Mesenchymal stem cell (in vitro differentiated cells and primary cell): ENCODE measurements around the gene MRPS34.

Experiments
- DNase-seq: peaks from one replicate; pipeline ENCODE4 v3.0.0-alpha.2; 2013
- H2AFZ ChIP-seq: one replicate; pipeline ENCODE4 v1.6.1; 2013; ENCODE audit warnings: low read depth, mild to moderate bottlenecking, control low read depth, inconsistent platforms, low read length, moderate library complexity
- H2AK5ac ChIP-seq: 2 replicates; pipeline ENCODE4 v1.6.1; 2013; ENCODE audit warnings: low read length, moderate library complexity, mild to moderate bottlenecking, inconsistent platforms; ENCODE audit not compliant: severe bottlenecking
- H2BK120ac ChIP-seq: one replicate; pipeline ENCODE4 v1.6.1; 2013; ENCODE audit warnings: low read depth, mild to moderate bottlenecking, inconsistent platforms, low read length, moderate library complexity
- H2BK12ac ChIP-seq, 2 experiments: one replicate each; pipeline ENCODE4 v1.6.1; 2013; ENCODE audit warnings: inconsistent platforms in 2 of 2, low read length in 2 of 2, mild to moderate bottlenecking in 2 of 2, moderate library complexity in 2 of 2, control low read depth in 1 of 2
- H2BK15ac ChIP-seq: one replicate; pipeline ENCODE4 v1.6.1; 2013; ENCODE audit warnings: mild to moderate bottlenecking, low read depth, inconsistent platforms; ENCODE audit not compliant: poor library complexity, severe bottlenecking
- H2BK5ac ChIP-seq: 2 replicates; pipeline ENCODE4 v1.6.1; 2013; ENCODE audit warnings: low read depth, mild to moderate bottlenecking, low read length, control low read depth, inconsistent platforms; ENCODE audit not compliant: poor library complexity, severe bottlenecking
- H3K14ac ChIP-seq, 2 experiments: one replicate each; pipeline ENCODE4 v1.6.1; 2013; ENCODE audit warnings: inconsistent platforms in 2 of 2, low read length in 2 of 2, control low read depth in 1 of 2, mild to moderate bottlenecking in 1 of 2, moderate library complexity in 1 of 2
- H3K18ac ChIP-seq, 2 experiments: one replicate each; pipeline ENCODE4 v1.6.1; 2013; ENCODE audit warnings: inconsistent platforms in 2 of 2, low read length in 2 of 2, control low read depth in 1 of 2, low read depth in 1 of 2, mild to moderate bottlenecking in 1 of 2
- H3K23ac ChIP-seq, 2 experiments: one replicate each; pipeline ENCODE4 v1.6.1; 2013; ENCODE audit warnings: inconsistent platforms in 2 of 2, low read length in 2 of 2, mild to moderate bottlenecking in 2 of 2, moderate library complexity in 2 of 2, control low read depth in 1 of 2
- H3K27ac ChIP-seq: 2 replicates; pipeline ENCODE4 v1.5.1; 2013; ENCODE audit warnings: mild to moderate bottlenecking, moderate library complexity, low read length, control low read depth, inconsistent platforms; ENCODE audit not compliant: poor library complexity, severe bottlenecking
- H3K27me3 ChIP-seq, 2 experiments: 2 replicates each; pipeline versions ENCODE4 v1.6.1 to v1.7.0; 2013; ENCODE audit warnings: low read length in 2 of 2, mild to moderate bottlenecking in 2 of 2, moderate library complexity in 2 of 2, control low read depth in 1 of 2, inconsistent platforms in 1 of 2; ENCODE audit not compliant: control insufficient read depth in 1 of 2, insufficient read depth in 1 of 2
- H3K36me3 ChIP-seq, 2 experiments: 2 replicates each; pipeline versions ENCODE4 v1.6.1 to v1.7.0; 2013; ENCODE audit warnings: low read length in 2 of 2, control low read depth in 1 of 2, inconsistent platforms in 1 of 2, low read depth in 1 of 2, mild to moderate bottlenecking in 1 of 2; ENCODE audit not compliant: insufficient read depth in 2 of 2, control insufficient read depth in 1 of 2
- H3K4ac ChIP-seq, 2 experiments: one replicate each; pipeline ENCODE4 v1.6.1; 2013; ENCODE audit warnings: inconsistent platforms in 2 of 2, low read length in 2 of 2, mild to moderate bottlenecking in 2 of 2, moderate library complexity in 2 of 2, control low read depth in 1 of 2, low read depth in 1 of 2
- H3K4me1 ChIP-seq: 2 replicates; pipeline ENCODE4 v1.6.1; 2013; ENCODE audit warnings: low read depth, low read length, control low read depth; ENCODE audit not compliant: control insufficient read depth, insufficient read depth
- H3K4me2 ChIP-seq: 2 replicates; pipeline ENCODE4 v1.6.1; 2013; ENCODE audit warnings: low read length, mild to moderate bottlenecking, inconsistent platforms; ENCODE audit not compliant: poor library complexity, severe bottlenecking
- H3K4me3 ChIP-seq, 2 experiments: 2 replicates each; pipeline versions ENCODE4 v1.5.1 to v1.7.0; 2013; ENCODE audit warnings: low read length in 2 of 2, mild to moderate bottlenecking in 2 of 2, control low read depth in 1 of 2, low read depth in 1 of 2; ENCODE audit not compliant: insufficient read depth in 1 of 2
- H3K79me1 ChIP-seq: replicated peaks from 2 replicates; pipeline ENCODE4 v1.6.1; 2013; ENCODE audit warnings: mild to moderate bottlenecking, control low read depth, low read length, inconsistent platforms; ENCODE audit not compliant: poor library complexity, severe bottlenecking
- H3K9ac ChIP-seq: 2 replicates; pipeline ENCODE4 v1.7.0; 2013; ENCODE audit warnings: mild to moderate bottlenecking, low read length, moderate library complexity
- H3K9me3 ChIP-seq: 2 replicates; pipeline ENCODE4 v1.7.0; 2013; ENCODE audit warnings: mild to moderate bottlenecking, low read length; ENCODE audit not compliant: control insufficient read depth
- H4K8ac ChIP-seq: one replicate; pipeline ENCODE4 v1.6.1; 2013; ENCODE audit warnings: inconsistent platforms, mild to moderate bottlenecking, low read length, moderate library complexity
- H4K91ac ChIP-seq: one replicate; pipeline ENCODE4 v1.6.1; 2013; ENCODE audit warnings: mild to moderate bottlenecking, low read length, inconsistent platforms
- WGBS: methylation state at CpG from one replicate; pipeline ENCODE4 v1.1.7; 2013; ENCODE audit warnings: mixed read lengths; 5-methylcytosine and 5-hydroxymethylcytosine counted together

Gene MRPS34

GRCh38 chr16:1752853-1753252, 20.1 kb downstream of the MRPS34 start:
- H2AFZ ChIP-seq: no peak overlapping the region
- H3K18ac ChIP-seq: no peak overlapping the region
- H3K4me3 ChIP-seq: no peak overlapping the region
- no peak overlapping the region for H3K14ac ChIP-seq
- H2BK120ac ChIP-seq: no peak overlapping the region
- peaks cover 45% of the 10 kb centered on the region for H3K79me1 ChIP-seq
- no peaks in the 10 kb centered on the region for H3K4me1 ChIP-seq
- peaks cover 70 to 75% of the 10 kb centered on the region in 2 experiments for H3K36me3 ChIP-seq
- H2BK5ac ChIP-seq: no peak overlapping the region
- H3K27ac ChIP-seq: no peak overlapping the region
- no peak overlapping the region for H2BK12ac ChIP-seq
- H3K4me2 ChIP-seq: no peak overlapping the region
- H3K27me3 ChIP-seq: no peaks in the 10 kb centered on the region
- H3K9me3 ChIP-seq: no peaks in the 10 kb centered on the region
- H2AK5ac ChIP-seq: no peak overlapping the region
- no peak overlapping the region for H3K9ac ChIP-seq
- DNase-seq: no peak
- H3K23ac ChIP-seq: no peak overlapping the region
- H4K91ac ChIP-seq: no peak overlapping the region
- H2BK15ac ChIP-seq: no peak overlapping the region
- H3K4ac ChIP-seq: no peak overlapping the region
- H4K8ac ChIP-seq: no peak overlapping the region
- WGBS: 98% methylated on average over 14 of the region's 14 CpGs

GRCh38 chr16:1751946-1752345, 21.0 kb downstream of the MRPS34 start:
- H4K91ac ChIP-seq: no peak overlapping the region

GRCh38 chr16:1749152-1750117, 23.5 kb downstream of the MRPS34 start:
- DNase-seq: no peak
- Histone ChIP-seq H2BK15ac (no peak overlapping the region), H3K36me3 (peaks cover 73 to 82% of the 10 kb centered on the region in 2 experiments), H2AFZ (no peak overlapping the region), H3K9ac (peak overlapping the region; percentile 2), H3K79me1 (peaks cover 35% of the 10 kb centered on the region), H2BK5ac (no peak overlapping the region), H3K4ac (no peak overlapping the region), H3K18ac (no peak overlapping the region), H3K4me1 (peaks cover 22% of the 10 kb centered on the region), H3K9me3 (no peaks in the 10 kb centered on the region), H2BK120ac (no peak overlapping the region), H2AK5ac (no peak overlapping the region), H3K4me2 (no peak overlapping the region), H3K4me3 (no peak overlapping the region), H3K14ac (no peak overlapping the region), H4K8ac (no peak overlapping the region), H3K23ac (no peak overlapping the region), H3K27ac (no peak overlapping the region), H3K27me3 (no peaks in the 10 kb centered on the region), H2BK12ac (no peak overlapping the region), H4K91ac (no peak overlapping the region)
- WGBS: 95% methylated on average over 26 of the region's 29 CpGs

More at GRCh38 chr16:1751946-1752345, 21.0 kb downstream of the MRPS34 start:
- Histone ChIP-seq H2BK5ac (no peak overlapping the region), H2BK120ac (no peak overlapping the region), H3K36me3 (peaks cover 73 to 83% of the 10 kb centered on the region in 2 experiments), H3K23ac (no peak overlapping the region), H3K4ac (no peak overlapping the region), H3K4me1 (peaks cover 4% of the 10 kb centered on the region), H3K79me1 (peaks cover 43% of the 10 kb centered on the region), H2AK5ac (no peak overlapping the region), H4K8ac (no peak overlapping the region), H3K4me2 (no peak overlapping the region), H3K14ac (no peak overlapping the region), H3K9ac (no peak overlapping the region), H3K18ac (no peak overlapping the region), H3K9me3 (no peaks in the 10 kb centered on the region), H3K27ac (no peak overlapping the region), H2AFZ (no peak overlapping the region), H3K27me3 (no peaks in the 10 kb centered on the region), H2BK15ac (no peak overlapping the region), H3K4me3 (no peak overlapping the region), H2BK12ac (no peak overlapping the region)
- WGBS: 97% methylated on average over 16 of the region's 16 CpGs
- no peak for DNase-seq

DNA sequence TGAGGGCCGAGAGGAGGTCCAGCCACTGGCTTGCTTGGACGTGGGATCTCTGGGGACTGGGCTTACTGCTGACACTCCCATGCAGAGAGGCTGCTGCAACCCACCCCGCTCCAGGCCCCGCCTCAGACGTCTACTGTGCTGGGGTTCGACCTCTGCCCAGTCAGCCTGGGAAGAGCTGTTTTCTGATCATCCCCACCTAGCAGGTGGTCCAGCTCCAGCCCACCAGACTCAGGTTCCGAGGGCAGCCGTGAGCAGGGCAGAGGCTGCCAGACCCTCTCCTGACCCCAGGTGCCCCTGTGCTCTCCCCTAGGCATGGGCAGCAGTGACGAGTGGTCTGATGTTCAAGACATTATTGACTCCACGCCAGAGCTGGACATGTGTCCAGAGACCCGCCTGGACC, 25.0 kb downstream of the MRPS34 start:
- Histone ChIP-seq H3K4me1 (peaks cover 22% of the 10 kb centered on the region), H3K4me3 (peak overlapping the region in 1 of 2 experiments; percentile 33), H3K9ac (no peak overlapping the region), H3K79me1 (peaks cover 38% of the 10 kb centered on the region), H4K8ac (no peak overlapping the region), H3K4ac (no peak overlapping the region), H2BK5ac (no peak overlapping the region), H3K4me2 (no peak overlapping the region), H4K91ac (peak overlapping the region; percentile 40), H3K18ac (no peak overlapping the region), H3K23ac (no peak overlapping the region), H3K9me3 (no peaks in the 10 kb centered on the region), H2AK5ac (no peak overlapping the region), H2BK12ac (no peak overlapping the region), H3K14ac (no peak overlapping the region), H2AFZ (no peak overlapping the region), H3K36me3 (peaks cover 82 to 86% of the 10 kb centered on the region in 2 experiments), H3K27me3 (no peaks in the 10 kb centered on the region), H2BK120ac (no peak overlapping the region), H2BK15ac (no peak overlapping the region), H3K27ac (no peak overlapping the region)
- no peak for DNase-seq
- 97% methylated on average over 11 of the region's 11 CpGs for WGBS
